HepG2 (cell line): ENCODE results near the gene GNG7. TPM values are rescaled to one million over a fixed set of nuclear protein-coding genes. Genes with fewer than 3 reads are reported as not detected.

Experiments used
- ATAC-seq: fragments of 200-7000 bp; cut with Tn5 transposase; 3 replicates; pipeline ENCODE4 v1.9.1; 2020; ENCODE audit warnings: mild to moderate bottlenecking, moderate library complexity
- BruUV-seq: library from RNA; stranded (reverse); fragments of 400-500 nt; replicated peaks from 2 replicates; lab custom pipeline; 2021; lab: Mats Ljungman, UMichigan
- CTCF ChIA-PET: fragments of 300-600 bp; formaldehyde crosslinking; extraction: SDS; loops from one replicate; lab custom pipeline; 2021; ENCODE audit warnings: low total read pairs, inconsistent platforms, low intra/inter-chr PET ratio; lab: Yijun Ruan, JAX
- POLR2A ChIA-PET: fragments of 350-600 bp; sonication (Branson Sonifier 250); formaldehyde crosslinking; loops from one replicate; lab custom pipeline; 2020; ENCODE audit warnings: antibody characterized with exemption, inconsistent platforms; lab: Yijun Ruan, JAX
- DNase-seq: peaks from one replicate; pipeline ENCODE4 v3.0.0-alpha.2; 2015; ENCODE audit warnings: low spot score
- FAIRE-seq: peaks from 3 replicates; lab custom pipeline; 2011; peaks lifted over from hg19 to GRCh38; lab: Jason Lieb, UNC
- H2AFZ ChIP-seq: one replicate; pipeline ENCODE4 v1.6.1; 2011; ENCODE audit warnings: low read length, inconsistent platforms
- H3K27ac ChIP-seq: fragments of 300-600 bp; 3 replicates; pipeline ENCODE4 v1.8.0; 2011; ENCODE audit warnings: mixed run types, mild to moderate bottlenecking, mixed read lengths, low read length, inconsistent platforms; ENCODE audit not compliant: insufficient read depth; ENCODE audit errors: extremely low read length
- H3K27me3 ChIP-seq, 2 experiments: fragments of 200-600 bp in 1 of 2; 2 replicates in 1 of 2; 3 replicates in 1 of 2; pipeline versions ENCODE4 v1.6.0 to v1.8.0; 2011; ENCODE audit warnings: low read length in 2 of 2, mild to moderate bottlenecking in 2 of 2, moderate library complexity in 2 of 2, inconsistent platforms in 1 of 2; ENCODE audit not compliant: insufficient read depth in 2 of 2, control insufficient read depth in 1 of 2
- H3K36me3 ChIP-seq, 2 experiments: fragments of 200-600 bp in 1 of 2; replicated peaks in 1 of 2; 2 replicates in 1 of 2; 3 replicates in 1 of 2; pipeline versions ENCODE4 v1.5.1 to v1.8.0; 2011; ENCODE audit warnings: low read length in 2 of 2, inconsistent platforms in 1 of 2; ENCODE audit not compliant: insufficient read depth in 2 of 2, control insufficient read depth in 1 of 2
- H3K4me1 ChIP-seq: 2 replicates; pipeline ENCODE4 v1.5.1; 2012; ENCODE audit warnings: low read length, inconsistent platforms; ENCODE audit not compliant: insufficient read depth
- H3K4me2 ChIP-seq: 2 replicates; pipeline ENCODE4 v1.6.0; 2011; ENCODE audit warnings: low read depth, low read length, inconsistent platforms
- H3K4me3 ChIP-seq, 3 experiments: fragments of 200-600 bp in 1 of 3; sonication (generic), shearing (Covaris generic) in 1 of 3; replicated peaks in 1 of 3; 2 replicates each; pipeline ENCODE4 v1.5.1; 2011 to 2016; ENCODE audit warnings: low read length in 3 of 3, inconsistent platforms in 2 of 3, low read depth in 2 of 3, mild to moderate bottlenecking in 2 of 3, control low read depth in 1 of 3, mixed read lengths in 1 of 3; ENCODE audit not compliant: insufficient read depth in 1 of 3
- H3K79me2 ChIP-seq: one replicate; pipeline ENCODE4 v1.6.1; 2011; ENCODE audit warnings: low read length, inconsistent platforms; ENCODE audit not compliant: insufficient read depth
- H3K9ac ChIP-seq: 2 replicates; pipeline ENCODE4 v1.6.0; 2011; ENCODE audit warnings: mild to moderate bottlenecking, low read depth, low read length, inconsistent platforms; ENCODE audit not compliant: insufficient read depth
- H3K9me3 ChIP-seq: 2 replicates; pipeline ENCODE4 v1.5.1; 2012; ENCODE audit warnings: mild to moderate bottlenecking, low read length
- H4K20me1 ChIP-seq: 2 replicates; pipeline ENCODE4 v1.6.0; 2011; ENCODE audit warnings: inconsistent platforms, mild to moderate bottlenecking, low read length, moderate library complexity; ENCODE audit not compliant: insufficient read depth
- PAF1 ChIP-seq: IDR thresholded peaks from 2 replicates; pipeline ENCODE4 v1.6.1; 2016; ENCODE audit warnings: missing genetic modification reagents, missing compliant biosample characterization
- SAFB2 ChIP-seq: sonication (generic); formaldehyde crosslinking; IDR thresholded peaks from 2 replicates; pipeline ENCODE4 v1.5.1; 2020; ENCODE audit warnings: missing genetic modification reagents, low read depth, mild to moderate bottlenecking, borderline replicate concordance
- TBL1XR1 ChIP-seq: fragments of 150-350 bp; IDR thresholded peaks from 2 replicates; pipeline ENCODE4 v1.6.1; 2014; ENCODE audit warnings: borderline replicate concordance, low read length; ENCODE audit not compliant: partially characterized antibody
- ZMYM3 ChIP-seq: sonication (generic); formaldehyde crosslinking; IDR thresholded peaks from 2 replicates; pipeline ENCODE4 v1.5.1; 2020; ENCODE audit warnings: mild to moderate bottlenecking, missing genetic modification reagents
- ZNF720 ChIP-seq: sonication (generic); formaldehyde crosslinking; IDR thresholded peaks from 2 replicates; pipeline ENCODE4 v1.4.0; 2020; ENCODE audit warnings: missing genetic modification reagents
- ZNF761 ChIP-seq: sonication (generic); formaldehyde crosslinking; conservative IDR thresholded peaks from 2 replicates; pipeline ENCODE4 v1.4.0; 2020; ENCODE audit warnings: mild to moderate bottlenecking, missing genetic modification reagents
- WGBS: methylation state at CpG from one replicate; pipeline ENCODE4 v1.1.6; 2017; ENCODE audit warnings: low lambda C conversion rate; 5-methylcytosine and 5-hydroxymethylcytosine counted together
- in situ Hi-C: cut with HindIII; loops from 2 replicates; pipeline ENCODE4 v1.10.0; 2017; ENCODE audit warnings: low pct_unique_long_range_greater_than_20kb; ENCODE audit not compliant: extremely low pct_ligation_motif_present
- intact Hi-C: fragments of 100-400 bp; cut with micrococcal nuclease; formaldehyde crosslinking; loops from one replicate; pipeline ENCODE4 v1.10.0; 2022; ENCODE audit not compliant: unreplicated experiment
- polyA plus RNA-seq, 8 experiments: library from polyadenylated mRNA; depleted of rRNA in 3 of 8; stranded (reverse) in 7 of 8; unstranded in 1 of 8; fragments of >200 nt; fragmentation: Illumina TruSeq in 4 of 8; extraction: Trizol in 4 of 8; gene quantifications; 2 replicates each; pipeline versions ENCODE4 v1.2.1 to v1.2.3, GENCODE V29; 2011 to 2016; ENCODE audit warnings: low read depth in 4 of 8, missing spikeins in 1 of 8, mixed read lengths in 1 of 8; ENCODE audit not compliant: insufficient read depth in 1 of 8
- total RNA-seq, 5 experiments: library from RNA; depleted of rRNA; stranded (reverse); fragments of >200 nt; fragmentation: Illumina TruSeq; extraction: Trizol; gene quantifications; 2 replicates each; pipeline ENCODE4 v1.2.3, GENCODE V29; 2016; ENCODE audit warnings: low read depth in 1 of 5
- TF ChIP-seq, protein P1 (sequence below): IDR thresholded peaks from 2 replicates; pipeline ENCODE4 v1.6.1; 2018; ENCODE audit warnings: missing genetic modification reagents, mild to moderate bottlenecking, missing compliant biosample characterization
- TF ChIP-seq, protein P2 (sequence below): sonication (generic); formaldehyde crosslinking; IDR thresholded peaks from 2 replicates; pipeline ENCODE4 v1.8.0; 2022; ENCODE audit warnings: missing genetic modification reagents, mild to moderate bottlenecking, moderate library complexity, borderline replicate concordance

GNG7 gene
- total and polyA plus RNA-seq, 2 of the 13 experiments (the other 11 are each of a cell fraction or from before 2014, with no cell fraction given), result 1.4 to 3.3 TPM

GRCh38 chr19:2680808-2681207 is 21.7 kb downstream of the GNG7 start:
- intact Hi-C loops (no loop called here), in situ Hi-C loops (no loop called here)
- Histone ChIP-seq H3K27me3 (no peaks in the 10 kb centered on the region), H3K9ac (no peak overlapping the region), H3K4me3 (no peak overlapping the region), H3K27ac (no peak overlapping the region), H3K79me2 (no peaks in the 10 kb centered on the region), H3K4me2 (no peak overlapping the region), H2AFZ (no peak overlapping the region), H4K20me1 (no peaks in the 10 kb centered on the region), H3K9me3 (no peaks in the 10 kb centered on the region), H3K4me1 (peaks cover 31% of the 10 kb centered on the region)
- POLR2A ChIA-PET, result interaction anchor here (0.7 kb wide), 1 partner anchor 353 kb away, joined by 3 read pairs; the partner anchor contains the start of gene LSM7
- ATAC-seq, result no peak
- DNase-seq, result no peak
- CTCF ChIA-PET, result no interaction called here
- BruUV-seq, result no TSS peak
- 94% methylated on average over 11 of the region's 11 CpGs for WGBS
- no peak for FAIRE-seq
- TF ChIP-seq, protein P1, sequence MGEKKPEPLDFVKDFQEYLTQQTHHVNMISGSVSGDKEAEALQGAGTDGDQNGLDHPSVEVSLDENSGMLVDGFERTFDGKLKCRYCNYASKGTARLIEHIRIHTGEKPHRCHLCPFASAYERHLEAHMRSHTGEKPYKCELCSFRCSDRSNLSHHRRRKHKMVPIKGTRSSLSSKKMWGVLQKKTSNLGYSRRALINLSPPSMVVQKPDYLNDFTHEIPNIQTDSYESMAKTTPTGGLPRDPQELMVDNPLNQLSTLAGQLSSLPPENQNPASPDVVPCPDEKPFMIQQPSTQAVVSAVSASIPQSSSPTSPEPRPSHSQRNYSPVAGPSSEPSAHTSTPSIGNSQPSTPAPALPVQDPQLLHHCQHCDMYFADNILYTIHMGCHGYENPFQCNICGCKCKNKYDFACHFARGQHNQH (CRISPR knock-in tag), result no peak
- TF ChIP-seq PAF1 (CRISPR knock-in tag) (no peak), ZNF761 (CRISPR knock-in tag) (no peak), SAFB2 (CRISPR knock-in tag) (no peak), ZMYM3 (no peak), ZNF720 (CRISPR knock-in tag) (no peak), TBL1XR1 (no peak)
- TF ChIP-seq, protein P2, sequence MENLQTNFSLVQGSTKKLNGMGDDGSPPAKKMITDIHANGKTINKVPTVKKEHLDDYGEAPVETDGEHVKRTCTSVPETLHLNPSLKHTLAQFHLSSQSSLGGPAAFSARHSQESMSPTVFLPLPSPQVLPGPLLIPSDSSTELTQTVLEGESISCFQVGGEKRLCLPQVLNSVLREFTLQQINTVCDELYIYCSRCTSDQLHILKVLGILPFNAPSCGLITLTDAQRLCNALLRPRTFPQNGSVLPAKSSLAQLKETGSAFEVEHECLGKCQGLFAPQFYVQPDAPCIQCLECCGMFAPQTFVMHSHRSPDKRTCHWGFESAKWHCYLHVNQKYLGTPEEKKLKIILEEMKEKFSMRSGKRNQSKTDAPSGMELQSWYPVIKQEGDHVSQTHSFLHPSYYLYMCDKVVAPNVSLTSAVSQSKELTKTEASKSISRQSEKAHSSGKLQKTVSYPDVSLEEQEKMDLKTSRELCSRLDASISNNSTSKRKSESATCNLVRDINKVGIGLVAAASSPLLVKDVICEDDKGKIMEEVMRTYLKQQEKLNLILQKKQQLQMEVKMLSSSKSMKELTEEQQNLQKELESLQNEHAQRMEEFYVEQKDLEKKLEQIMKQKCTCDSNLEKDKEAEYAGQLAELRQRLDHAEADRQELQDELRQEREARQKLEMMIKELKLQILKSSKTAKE (CRISPR knock-in tag), result no peak
- TF ChIP-seq, all 625 proteins: peak for 0
- no peaks in the 10 kb centered on the region for H3K36me3 ChIP-seq
